Endodermal cell (in vitro differentiated cells): ENCODE data around the gene ADAMTS6. TPM values are rescaled to one million over a fixed set of nuclear protein-coding genes. Genes with fewer than 3 reads are reported as not detected.

ENCODE experiments used
- DNase-seq: peaks from one replicate; pipeline ENCODE4 v3.0.0-alpha.2; 2017
- H3K27ac ChIP-seq: 2 replicates; pipeline ENCODE4 v1.5.1; 2013; ENCODE audit warnings: mild to moderate bottlenecking, low read depth, low read length, moderate library complexity
- H3K27me3 ChIP-seq: 2 replicates; pipeline ENCODE4 v1.6.1; 2013; ENCODE audit warnings: mild to moderate bottlenecking, low read length, moderate library complexity; ENCODE audit not compliant: insufficient read depth, control insufficient read depth, poor library complexity, severe bottlenecking
- H3K36me3 ChIP-seq: 2 replicates; pipeline ENCODE4 v1.7.0; 2013; ENCODE audit warnings: mild to moderate bottlenecking, low read length, moderate library complexity; ENCODE audit not compliant: control insufficient read depth, insufficient read depth
- H3K4me1 ChIP-seq: one replicate; pipeline ENCODE4 v1.7.0; 2013; ENCODE audit warnings: low read length; ENCODE audit not compliant: control insufficient read depth, insufficient read depth
- H3K4me3 ChIP-seq: 2 replicates; pipeline ENCODE4 v1.5.1; 2013; ENCODE audit warnings: mild to moderate bottlenecking, low read length, moderate library complexity
- H3K9ac ChIP-seq: 2 replicates; pipeline ENCODE4 v1.6.1; 2013; ENCODE audit warnings: mild to moderate bottlenecking, low read length, moderate library complexity; ENCODE audit not compliant: poor library complexity, severe bottlenecking; ENCODE audit errors: extremely low read depth
- H3K9me3 ChIP-seq: 2 replicates; pipeline ENCODE4 v1.6.1; 2013; ENCODE audit warnings: mild to moderate bottlenecking, low read length, moderate library complexity; ENCODE audit not compliant: control insufficient read depth
- H3K27ac Mint-ChIP-seq: 2 replicates; pipeline ENCODE4 v1.8.0; 2020; ENCODE audit warnings: mixed read lengths
- H3K27me3 Mint-ChIP-seq: 2 replicates; pipeline ENCODE4 v1.8.0; 2021; ENCODE audit warnings: mild to moderate bottlenecking, mixed read lengths; ENCODE audit not compliant: insufficient read depth
- H3K36me3 Mint-ChIP-seq: 2 replicates; pipeline ENCODE4 v1.8.0; 2020; ENCODE audit warnings: low read depth, mixed read lengths
- H3K4me1 Mint-ChIP-seq: 2 replicates; pipeline ENCODE4 v1.8.0; 2020; ENCODE audit warnings: mixed read lengths
- H3K4me3 Mint-ChIP-seq: 2 replicates; pipeline ENCODE4 v1.8.0; 2020; ENCODE audit warnings: mild to moderate bottlenecking, moderate library complexity, mixed read lengths
- H3K9me3 Mint-ChIP-seq: 2 replicates; pipeline ENCODE4 v1.8.0; 2020; ENCODE audit warnings: mild to moderate bottlenecking, mixed read lengths
- WGBS, 2 experiments: methylation state at CpG; one replicate each; pipeline versions ENCODE4 v1.1.5 to v1.1.7; 2013; ENCODE audit warnings: missing lambda C conversion rate in 2 of 2, mixed read lengths in 1 of 2; ENCODE audit not compliant: insufficient coverage in 1 of 2, insufficient read length in 1 of 2; 5-methylcytosine and 5-hydroxymethylcytosine counted together
- total RNA-seq, 2 donors: library from RNA; stranded (reverse); fragmentation: NEBNext Ultra II Directional in 1 of 2; extraction: Animal tissue kit (Norgen Biotek cat#: 25700) in 1 of 2; gene quantifications; 2 replicates in 1 of 2; 3 replicates in 1 of 2; pipeline ENCODE4 v1.2.1, GENCODE V29; 2021
- TF ChIP-seq, protein P1 (sequence below): fragments of 200-600 bp; sonication (generic); conservative IDR thresholded peaks from 2 replicates; pipeline ENCODE4 v1.5.0; 2021; ENCODE audit warnings: antibody characterized with exemption, mild to moderate bottlenecking

Gene ADAMTS6
- total RNA-seq, 2 donors from 2014 or later = 2.8 to 4.3 TPM

DNA sequence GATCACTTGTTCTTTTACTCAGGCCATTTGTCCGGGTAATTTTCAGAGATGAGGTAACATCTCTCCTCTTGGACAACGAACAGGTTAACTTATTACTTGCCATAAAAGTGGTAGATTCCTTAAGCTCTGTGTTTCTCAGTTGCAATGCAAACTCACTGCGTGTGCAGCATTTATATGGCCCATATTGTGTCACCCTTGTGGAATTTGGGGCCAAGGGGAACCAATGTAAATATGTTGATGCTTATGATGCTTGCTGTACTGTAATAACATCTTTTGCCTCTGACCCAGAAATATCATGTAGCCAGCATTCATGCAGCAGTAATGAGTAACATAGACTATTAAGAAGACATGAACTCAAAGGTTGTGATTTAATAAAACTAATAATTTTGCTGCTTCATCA is 175.8 kb downstream of the ADAMTS6 start:
- H3K4me1 Mint-ChIP-seq = peaks cover 2% of the 10 kb centered on the region
- Histone ChIP-seq H3K27ac (no peak overlapping the region), H3K4me1 (no peaks in the 10 kb centered on the region), H3K9ac (no peak overlapping the region), H3K36me3 (no peaks in the 10 kb centered on the region), H3K27me3 (no peaks in the 10 kb centered on the region), H3K4me3 (no peak overlapping the region), H3K9me3 (no peaks in the 10 kb centered on the region)
- no peak overlapping the region for H3K4me3 Mint-ChIP-seq
- H3K36me3 Mint-ChIP-seq = peaks cover 3% of the 10 kb centered on the region
- H3K9me3 Mint-ChIP-seq = peaks cover 13% of the 10 kb centered on the region
- no peak for DNase-seq
- H3K27me3 Mint-ChIP-seq = no peaks in the 10 kb centered on the region
- no peak overlapping the region for H3K27ac Mint-ChIP-seq
- WGBS, 2 experiments = 75 to 90% methylated on average over 2 to 3 of the region's 3 CpGs
- TF ChIP-seq, protein P1, sequence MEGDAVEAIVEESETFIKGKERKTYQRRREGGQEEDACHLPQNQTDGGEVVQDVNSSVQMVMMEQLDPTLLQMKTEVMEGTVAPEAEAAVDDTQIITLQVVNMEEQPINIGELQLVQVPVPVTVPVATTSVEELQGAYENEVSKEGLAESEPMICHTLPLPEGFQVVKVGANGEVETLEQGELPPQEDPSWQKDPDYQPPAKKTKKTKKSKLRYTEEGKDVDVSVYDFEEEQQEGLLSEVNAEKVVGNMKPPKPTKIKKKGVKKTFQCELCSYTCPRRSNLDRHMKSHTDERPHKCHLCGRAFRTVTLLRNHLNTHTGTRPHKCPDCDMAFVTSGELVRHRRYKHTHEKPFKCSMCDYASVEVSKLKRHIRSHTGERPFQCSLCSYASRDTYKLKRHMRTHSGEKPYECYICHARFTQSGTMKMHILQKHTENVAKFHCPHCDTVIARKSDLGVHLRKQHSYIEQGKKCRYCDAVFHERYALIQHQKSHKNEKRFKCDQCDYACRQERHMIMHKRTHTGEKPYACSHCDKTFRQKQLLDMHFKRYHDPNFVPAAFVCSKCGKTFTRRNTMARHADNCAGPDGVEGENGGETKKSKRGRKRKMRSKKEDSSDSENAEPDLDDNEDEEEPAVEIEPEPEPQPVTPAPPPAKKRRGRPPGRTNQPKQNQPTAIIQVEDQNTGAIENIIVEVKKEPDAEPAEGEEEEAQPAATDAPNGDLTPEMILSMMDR = no peak

DNA sequence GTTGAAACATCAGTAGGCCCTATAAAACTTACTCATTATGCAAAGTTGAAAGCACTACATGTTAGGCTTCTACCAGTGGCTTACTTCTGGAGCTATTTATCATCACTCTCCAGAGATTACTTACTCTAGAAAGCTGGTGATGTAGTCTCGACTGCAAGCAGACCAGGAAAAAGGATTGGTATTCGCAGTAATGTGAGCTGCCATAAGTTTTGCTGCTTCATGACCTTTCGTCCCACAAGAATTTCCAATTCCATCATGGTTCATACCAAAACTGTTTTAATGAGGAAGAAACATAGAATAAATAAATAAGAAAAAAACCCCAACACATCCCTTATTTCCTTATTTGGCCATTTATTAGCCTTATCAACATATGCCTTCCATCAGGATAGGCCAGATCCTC is 181.9 kb downstream of the ADAMTS6 start:
- H3K36me3 Mint-ChIP-seq = no peaks in the 10 kb centered on the region
- no peak overlapping the region for H3K27ac Mint-ChIP-seq
- H3K9me3 Mint-ChIP-seq = no peaks in the 10 kb centered on the region
- Histone ChIP-seq H3K9ac (no peak overlapping the region), H3K4me3 (no peak overlapping the region), H3K9me3 (no peaks in the 10 kb centered on the region), H3K27me3 (no peaks in the 10 kb centered on the region), H3K27ac (no peak overlapping the region), H3K4me1 (no peaks in the 10 kb centered on the region), H3K36me3 (no peaks in the 10 kb centered on the region)
- 87 to 90% methylated on average over 2 to 3 of the region's 3 CpGs for WGBS, 2 experiments
- TF ChIP-seq, protein P1 = no peak
- H3K4me3 Mint-ChIP-seq = no peak overlapping the region
- no peaks in the 10 kb centered on the region for H3K4me1 Mint-ChIP-seq
- no peaks in the 10 kb centered on the region for H3K27me3 Mint-ChIP-seq
- no peak for DNase-seq

DNA sequence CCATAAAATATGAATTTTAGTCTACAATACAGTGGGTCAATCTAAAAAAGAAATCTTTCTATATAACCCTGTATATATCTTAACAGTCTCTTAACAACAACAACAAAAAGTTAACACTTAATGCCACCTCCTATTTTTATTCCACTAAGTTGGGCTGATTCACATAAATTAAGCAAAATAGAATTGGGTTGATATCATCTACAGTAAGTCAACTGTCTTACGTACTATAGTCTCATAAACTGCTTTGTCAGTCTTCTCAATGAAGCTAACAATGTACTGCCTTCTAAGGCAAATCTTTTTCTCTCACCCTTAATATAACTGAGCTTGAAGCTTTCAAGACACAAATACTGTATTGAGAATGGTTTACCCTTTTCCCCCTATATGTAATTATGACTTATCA is 185.7 kb downstream of the ADAMTS6 start:
- H3K27me3 Mint-ChIP-seq = no peaks in the 10 kb centered on the region
- Histone ChIP-seq H3K27me3 (no peaks in the 10 kb centered on the region), H3K36me3 (no peaks in the 10 kb centered on the region), H3K27ac (no peak overlapping the region), H3K4me1 (no peaks in the 10 kb centered on the region), H3K9me3 (no peaks in the 10 kb centered on the region), H3K9ac (no peak overlapping the region), H3K4me3 (no peak overlapping the region)
- H3K36me3 Mint-ChIP-seq = no peaks in the 10 kb centered on the region
- 93 to 100% methylated on average over 1 of the region's 1 CpG for WGBS, 2 experiments
- no peak for DNase-seq
- TF ChIP-seq, protein P1 = no peak
- H3K4me3 Mint-ChIP-seq = no peak overlapping the region
- no peaks in the 10 kb centered on the region for H3K9me3 Mint-ChIP-seq
- no peak overlapping the region for H3K27ac Mint-ChIP-seq
- no peaks in the 10 kb centered on the region for H3K4me1 Mint-ChIP-seq
